Measurements from ENCODE around the gene CHAC1.

Gene CHAC1, protein sequence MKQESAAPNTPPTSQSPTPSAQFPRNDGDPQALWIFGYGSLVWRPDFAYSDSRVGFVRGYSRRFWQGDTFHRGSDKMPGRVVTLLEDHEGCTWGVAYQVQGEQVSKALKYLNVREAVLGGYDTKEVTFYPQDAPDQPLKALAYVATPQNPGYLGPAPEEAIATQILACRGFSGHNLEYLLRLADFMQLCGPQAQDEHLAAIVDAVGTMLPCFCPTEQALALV

DNA sequence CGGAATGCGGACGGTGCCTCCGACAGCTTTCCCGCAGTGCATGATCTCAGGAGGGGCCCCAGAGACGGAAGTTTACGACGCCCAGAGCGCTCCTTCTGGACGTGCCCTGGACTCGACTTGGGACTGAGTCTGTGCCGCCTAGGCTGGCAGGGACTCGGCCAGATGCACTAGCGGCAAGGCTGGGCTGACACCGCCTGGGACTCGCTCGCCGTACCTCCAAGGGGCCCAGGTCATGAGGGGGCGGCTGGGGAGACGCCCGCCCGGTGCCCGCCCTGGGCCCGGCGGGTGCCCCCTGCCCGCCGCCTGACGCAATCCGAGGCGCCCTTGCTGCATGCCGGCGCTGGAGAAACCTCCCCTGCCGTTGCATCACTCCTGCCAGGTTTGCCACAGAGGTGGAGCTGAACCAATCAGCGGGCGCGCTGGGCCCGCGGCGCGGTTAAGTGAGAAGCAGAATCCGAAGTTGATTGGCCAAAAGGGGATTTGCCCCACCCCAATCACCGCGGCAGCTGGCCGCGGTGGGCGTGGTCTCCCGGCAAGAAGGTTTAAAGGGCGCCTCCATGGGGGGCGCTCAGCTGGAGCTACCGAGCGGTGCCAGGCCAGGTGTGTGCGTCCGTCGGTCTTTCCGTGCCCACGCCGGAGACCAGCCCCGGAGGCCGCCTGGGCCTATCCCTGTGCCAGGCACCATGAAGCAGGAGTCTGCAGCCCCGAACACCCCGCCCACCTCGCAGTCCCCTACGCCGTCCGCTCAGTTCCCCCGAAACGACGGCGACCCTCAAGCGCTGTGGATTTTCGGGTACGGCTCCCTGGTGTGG lies at the start of gene CHAC1:
CHAC1 (plus strand) TSS at position 571 of the 812 bp plus-strand sequence; CDS start at position 684, 113 bp downstream.
- peak; percentile 95 for DNase-seq (ENCODE audit: low read depth in 2 of 2)

DNA sequence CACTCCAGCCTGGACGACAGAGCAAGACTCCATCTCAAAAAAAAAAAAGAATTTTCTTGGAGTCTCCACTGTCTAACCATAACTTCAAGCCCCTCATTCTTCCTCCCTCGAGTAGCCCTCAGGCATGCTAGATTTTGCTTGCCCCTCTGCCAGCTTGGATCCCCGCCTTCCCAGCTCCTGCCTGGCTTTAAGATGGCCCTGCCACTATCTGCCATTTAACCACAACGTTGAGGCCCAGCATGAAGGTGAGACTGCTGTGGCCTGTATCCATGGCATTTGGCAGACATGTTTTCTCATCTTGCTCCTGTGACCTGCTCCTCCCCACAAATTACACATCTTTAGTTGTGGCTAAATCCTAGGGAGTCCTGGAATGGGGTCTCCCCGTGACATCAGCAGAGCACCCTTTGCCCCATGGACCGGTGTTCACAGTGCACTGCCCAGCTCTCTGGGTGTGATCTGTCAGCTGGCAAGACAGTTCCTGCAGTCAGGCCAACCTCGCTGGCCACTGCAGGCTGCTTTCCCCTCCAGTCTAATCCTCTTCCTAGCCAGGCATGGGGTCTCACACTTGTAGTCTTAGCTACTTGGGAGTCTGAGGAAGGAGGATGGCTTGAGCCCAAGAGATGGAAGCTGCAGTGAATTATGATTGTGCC lies 48.6 kb upstream of the CHAC1 start:
- no peak for DNase-seq (ENCODE audit: low read depth in 2 of 2)

DNA sequence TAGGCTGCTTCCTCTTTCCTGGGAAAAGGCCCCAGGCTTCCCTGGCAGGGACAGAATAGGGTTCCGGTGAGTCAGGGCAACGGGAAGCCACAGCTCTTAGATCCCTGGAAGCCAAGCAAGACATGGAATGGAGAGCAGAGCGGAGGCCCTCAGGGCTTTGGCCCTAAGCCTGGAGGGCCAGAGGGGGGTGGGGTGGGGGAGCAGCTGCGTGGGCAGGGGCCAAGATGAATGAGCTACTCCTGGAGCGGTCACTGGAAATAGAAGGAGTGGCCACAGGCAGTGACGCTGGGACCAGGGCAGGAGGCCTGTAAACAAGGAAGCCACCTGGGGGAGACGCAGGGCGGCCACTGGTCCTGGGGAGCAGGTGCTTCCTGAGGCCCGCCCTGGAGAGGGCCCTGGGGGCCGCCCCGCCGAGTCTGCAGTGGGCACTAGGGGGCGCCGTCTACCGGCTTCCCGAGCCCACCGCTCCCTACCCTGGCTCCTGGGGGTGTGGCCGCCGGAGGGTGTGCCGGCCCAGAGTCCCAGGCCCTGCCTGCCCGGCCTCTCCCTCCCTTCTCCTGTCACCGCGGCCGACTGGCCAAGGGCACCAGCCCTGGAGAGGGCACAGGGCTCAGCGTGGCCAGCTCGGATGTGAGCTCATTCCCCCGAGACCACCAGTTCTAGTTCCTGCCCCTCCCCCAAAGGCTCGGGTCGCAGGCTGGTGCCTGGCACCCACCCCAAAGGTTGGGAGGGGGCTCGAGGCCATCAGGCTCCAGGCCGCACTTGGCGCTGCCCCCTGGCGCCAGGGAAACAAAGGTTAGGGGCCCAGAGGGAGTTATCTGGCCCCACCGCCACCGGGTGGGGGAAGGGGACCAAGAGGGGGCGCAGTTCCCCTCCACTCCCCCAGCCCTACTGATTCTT lies 46.9 kb upstream of the CHAC1 start:
- peak; percentile 41 to 68 for DNase-seq (ENCODE audit: low read depth in 2 of 2)

DNA sequence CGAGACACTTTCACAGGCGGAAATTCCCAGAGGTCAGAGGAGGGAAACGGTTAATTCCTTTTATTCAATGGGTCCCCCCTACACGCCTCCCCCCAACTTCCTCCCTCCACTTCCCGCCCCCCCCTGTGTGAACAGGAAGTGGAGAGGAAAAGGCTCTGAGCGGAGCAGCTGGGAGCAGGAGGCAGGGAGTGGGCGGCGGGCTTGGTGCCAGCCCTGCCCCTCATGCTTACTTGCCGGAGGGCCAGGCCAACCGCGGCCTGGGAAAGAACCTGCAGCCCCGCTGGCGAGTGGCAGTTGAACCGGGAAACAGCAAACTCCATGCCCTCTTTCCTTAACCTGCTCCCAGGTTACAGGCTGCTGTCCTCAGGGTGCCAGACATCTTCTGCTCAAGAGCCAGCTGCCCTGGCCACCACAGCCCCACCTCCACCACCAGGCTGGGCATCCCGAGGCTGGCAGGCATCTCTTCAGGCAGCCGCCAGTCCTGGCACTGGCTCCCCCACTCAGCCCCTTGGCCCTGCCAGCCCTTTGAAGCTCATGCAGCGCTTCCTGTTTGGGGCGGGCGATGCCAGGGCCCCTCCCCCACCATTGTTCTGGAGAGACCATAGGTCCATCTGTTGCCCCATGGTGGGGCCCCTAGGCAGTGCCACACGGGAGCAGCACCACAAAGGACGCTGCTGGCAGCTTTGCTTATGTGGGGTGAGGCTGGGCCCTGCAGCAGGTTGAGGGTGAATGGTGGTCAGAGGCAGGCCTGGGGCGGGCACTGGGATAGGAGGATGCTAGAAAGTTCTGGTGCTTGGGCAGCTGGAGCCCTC lies 46.1 kb upstream of the CHAC1 start:
- DNase-seq (ENCODE audit: low read depth in 2 of 2): peak in 1 of 2 donors; percentile 43

DNA sequence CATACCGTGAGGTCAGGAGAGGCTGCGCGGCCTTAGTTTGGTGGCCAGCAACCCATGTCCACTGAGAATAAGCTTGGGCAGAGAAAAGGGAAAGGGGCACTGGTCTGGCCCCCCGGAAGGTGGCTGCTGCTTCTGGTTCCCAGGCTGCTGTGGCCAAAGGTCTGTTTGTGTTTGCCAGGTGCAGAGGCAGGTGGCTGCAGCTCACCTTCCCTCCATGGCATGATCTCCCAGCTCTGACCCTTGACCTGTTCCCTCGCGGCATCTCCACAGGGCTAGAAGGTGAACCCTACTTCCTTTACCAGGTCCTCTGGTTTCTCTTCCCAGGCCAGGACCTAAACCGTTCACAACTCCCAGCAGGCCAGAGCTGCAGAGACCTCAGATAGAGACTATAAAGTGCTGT lies 45.2 kb upstream of the CHAC1 start:
- no peak for DNase-seq (ENCODE audit: low read depth in 2 of 2)

DNA sequence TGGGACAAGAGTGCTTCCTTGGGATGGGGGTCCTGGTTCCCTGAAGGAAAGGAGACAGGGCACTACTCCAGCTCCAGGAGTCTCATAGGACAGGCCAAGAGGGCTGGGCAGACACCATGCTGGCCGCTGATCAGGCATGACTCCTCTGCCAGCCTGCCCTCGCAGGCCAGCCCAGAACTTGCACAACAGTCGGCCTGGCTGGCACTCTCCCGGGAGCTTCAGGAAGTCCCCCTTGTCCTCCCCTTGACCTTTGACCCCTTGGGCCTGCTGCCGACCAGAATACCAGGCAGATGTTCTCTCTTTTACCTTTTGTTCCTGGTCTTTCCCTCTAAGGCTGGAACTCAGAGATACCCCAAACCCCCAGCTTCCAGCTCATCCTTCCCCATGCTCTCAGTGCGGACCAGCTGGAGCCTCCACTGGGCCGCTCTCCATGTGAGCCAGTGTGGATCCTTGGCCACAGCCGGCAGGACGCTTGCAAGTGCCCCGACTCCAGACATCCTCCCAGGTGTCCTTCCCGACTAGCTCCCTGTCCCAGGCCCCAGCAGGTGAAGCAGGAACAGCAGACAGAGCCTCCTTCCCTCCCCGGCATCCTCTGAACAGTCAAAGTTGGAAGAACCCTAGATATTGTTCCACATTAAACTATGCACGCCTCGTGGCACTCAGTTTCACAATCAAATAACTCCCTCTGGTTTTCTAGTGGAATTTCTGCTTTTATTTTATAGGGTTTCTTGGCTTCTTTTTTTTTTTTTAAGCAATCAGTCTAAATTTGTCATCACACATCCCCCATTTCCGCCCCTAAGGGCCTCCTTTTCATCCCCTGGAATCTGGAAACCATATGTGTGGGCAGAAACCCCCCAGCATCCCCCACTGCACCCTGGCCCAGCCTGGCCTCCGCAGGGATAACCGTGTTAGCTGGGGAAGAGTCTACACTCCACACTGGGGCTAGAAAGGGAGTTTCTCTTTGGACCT lies 43.3 kb upstream of the CHAC1 start:
- DNase-seq (ENCODE audit: low read depth in 2 of 2): no peak

DNA sequence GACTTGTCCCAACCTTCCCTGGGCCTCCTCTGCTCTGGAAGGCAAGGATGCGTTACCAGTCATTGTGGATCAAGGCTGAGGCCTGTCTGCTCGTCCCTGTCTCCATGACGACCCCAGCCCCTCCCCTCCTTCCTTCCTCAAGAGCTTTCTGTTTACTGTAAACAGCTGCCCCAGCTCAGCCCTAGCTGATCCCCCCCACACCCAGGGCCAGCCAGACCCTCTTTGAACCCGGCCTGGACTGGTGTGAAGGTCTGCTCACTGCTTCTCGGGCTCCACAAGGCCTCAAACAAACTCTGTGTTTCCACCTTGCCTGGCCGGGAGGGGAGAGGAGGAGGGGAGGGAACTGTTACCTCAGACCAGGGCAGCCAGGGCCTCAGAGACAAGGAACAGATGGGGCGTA lies 42.1 kb upstream of the CHAC1 start:
- no peak for DNase-seq (ENCODE audit: low read depth in 2 of 2)

DNA sequence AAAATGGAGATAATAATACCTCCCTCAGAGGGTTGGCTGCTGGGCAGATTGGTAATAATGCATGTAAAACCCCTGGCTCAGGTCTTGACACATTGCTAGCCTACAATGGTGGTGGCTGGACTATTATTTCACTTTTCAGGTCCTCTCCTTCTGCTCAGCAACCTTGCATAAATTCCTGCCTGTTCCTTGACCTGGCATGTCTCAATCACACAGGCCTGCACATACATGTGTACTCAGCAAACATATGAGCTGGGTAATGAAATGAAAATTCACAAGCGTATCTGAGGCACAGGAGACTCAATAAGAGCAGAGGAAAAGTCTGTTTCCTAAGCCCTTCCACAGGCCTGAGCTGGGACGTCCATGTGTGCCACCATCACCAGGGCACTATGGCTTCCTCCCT lies 41.6 kb upstream of the CHAC1 start:
- DNase-seq (ENCODE audit: low read depth in 2 of 2): no peak

DNA sequence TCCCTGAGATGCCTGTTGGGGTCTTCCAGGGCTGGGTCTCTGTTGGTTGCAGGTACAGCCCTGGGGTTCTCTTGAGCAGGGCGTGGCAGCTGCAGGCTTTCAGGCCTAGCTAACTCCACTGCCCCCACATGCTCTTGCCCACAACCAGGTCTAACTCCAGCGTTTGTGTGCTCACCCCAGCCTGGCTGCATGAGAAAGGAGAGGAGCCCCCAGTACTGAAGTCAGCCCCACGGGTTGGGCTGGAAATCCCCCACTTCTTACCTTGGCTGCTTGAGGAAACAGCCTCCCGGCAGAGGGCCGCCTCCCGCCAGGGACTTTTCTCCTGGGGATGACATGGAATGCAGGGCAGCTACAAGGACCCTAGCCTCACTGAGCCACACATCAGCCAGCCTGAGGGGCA lies 40.8 kb upstream of the CHAC1 start:
- DNase-seq (ENCODE audit: low read depth in 2 of 2): no peak

DNA sequence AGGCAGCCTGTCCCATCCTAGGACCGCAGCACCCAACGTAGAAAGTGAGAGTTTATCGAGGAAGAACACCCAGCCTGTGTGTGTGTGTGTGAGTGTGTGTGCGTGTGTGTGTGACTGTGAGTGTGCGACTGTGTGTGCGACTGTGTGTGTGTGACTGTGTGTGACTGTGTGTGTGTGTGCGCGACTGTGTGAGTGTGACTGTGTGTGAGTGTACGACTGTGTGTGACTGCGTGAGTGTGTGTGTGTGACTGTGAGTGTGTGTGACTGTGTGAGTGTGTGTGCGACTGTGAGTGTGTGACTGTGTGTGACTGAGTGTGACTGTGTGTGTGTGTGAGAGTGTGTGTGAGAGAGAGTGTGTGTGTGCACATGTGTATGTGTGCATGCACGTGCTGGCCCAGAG lies 39.3 kb upstream of the CHAC1 start:
- no peak for DNase-seq (ENCODE audit: low read depth in 2 of 2)

DNA sequence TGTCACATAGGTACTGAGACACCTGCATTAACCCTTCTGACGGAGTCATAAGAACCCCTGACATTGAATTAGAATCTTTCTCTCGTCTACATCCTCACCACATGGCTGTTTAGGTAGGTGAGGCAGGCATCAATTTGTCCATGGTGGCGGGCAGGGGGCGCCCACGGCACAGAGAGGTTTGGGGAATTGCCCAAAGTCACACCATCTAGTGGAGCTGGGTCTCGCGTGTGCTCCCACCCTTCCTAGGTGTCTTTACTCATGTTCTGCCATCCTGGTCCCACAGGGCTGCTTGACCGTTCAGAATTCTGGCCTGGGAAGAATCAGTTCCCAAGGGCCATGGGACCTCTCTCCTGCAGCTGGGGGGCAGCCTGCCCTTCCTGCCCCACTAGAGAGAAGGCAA lies 38.8 kb upstream of the CHAC1 start:
- no peak for DNase-seq (ENCODE audit: low read depth in 2 of 2)

DNA sequence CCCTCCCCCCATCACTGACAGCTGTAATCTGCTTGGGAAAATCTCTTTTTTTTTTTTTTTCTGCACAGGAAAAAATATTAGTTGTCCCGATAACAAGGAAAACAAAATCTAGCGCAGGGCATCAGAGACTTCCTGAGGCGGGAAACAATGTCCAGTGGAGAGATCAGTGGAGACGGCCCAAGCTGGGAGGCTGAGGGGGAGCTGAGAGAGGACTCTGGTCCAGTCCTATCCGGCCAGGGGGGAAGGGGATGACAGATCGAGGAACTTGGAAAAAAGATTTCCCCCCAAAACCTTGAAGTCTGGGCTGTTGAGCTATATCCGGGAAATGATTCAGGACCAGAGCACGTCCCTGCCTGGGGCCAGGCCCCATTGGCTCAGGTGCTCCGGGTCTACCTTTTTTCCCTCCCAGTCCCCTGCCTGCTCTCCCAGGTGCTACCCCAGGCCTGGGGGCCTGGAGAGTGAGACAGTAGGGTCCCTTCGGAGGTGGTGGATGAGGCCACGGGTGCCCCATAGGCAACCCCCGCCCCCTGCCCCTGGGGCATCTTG lies 38.1 kb upstream of the CHAC1 start:
- no peak for DNase-seq (ENCODE audit: low read depth in 2 of 2)

DNA sequence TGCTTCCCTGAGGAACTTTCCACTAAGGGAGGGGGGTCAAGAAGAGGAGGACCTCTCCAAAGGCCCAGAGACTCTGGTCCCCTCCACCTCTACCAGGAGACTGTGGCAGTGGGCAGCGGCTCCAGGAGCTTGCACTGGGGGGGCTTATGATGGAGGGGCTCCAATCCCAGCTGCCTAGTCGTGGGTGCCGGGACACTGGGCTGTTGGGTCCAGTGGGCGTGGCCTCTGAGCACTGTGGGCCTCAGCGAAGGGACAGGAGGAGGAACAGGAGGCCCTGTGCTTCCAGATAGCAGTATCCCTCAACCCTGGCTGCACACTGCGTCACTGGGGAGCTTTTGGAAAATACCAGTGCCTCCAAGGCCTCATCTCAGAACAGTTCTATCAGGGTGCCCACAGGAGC lies 37.6 kb upstream of the CHAC1 start:
- no peak for DNase-seq (ENCODE audit: low read depth in 2 of 2)

DNA sequence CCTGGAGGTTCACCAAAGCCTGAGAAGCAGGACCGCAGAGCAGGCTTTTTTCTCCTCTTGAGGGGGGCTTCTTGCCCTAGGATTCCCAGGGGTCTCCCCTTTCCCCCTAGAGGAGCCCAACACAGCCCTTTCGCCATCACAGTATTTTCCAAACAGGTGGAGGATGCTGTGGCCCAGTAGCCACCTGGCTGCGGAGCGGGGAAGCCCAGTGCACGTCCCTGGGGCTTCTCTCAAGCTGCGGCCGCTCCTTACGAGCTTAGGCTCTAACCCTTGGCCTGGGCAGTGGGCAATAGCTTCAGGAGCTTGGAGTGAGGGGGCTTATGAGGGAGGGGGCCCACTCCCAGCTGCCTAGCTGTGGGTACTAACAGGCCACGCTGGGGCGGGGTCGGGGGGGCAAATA lies 35.7 kb upstream of the CHAC1 start:
- DNase-seq (ENCODE audit: low read depth in 2 of 2): no peak

DNA sequence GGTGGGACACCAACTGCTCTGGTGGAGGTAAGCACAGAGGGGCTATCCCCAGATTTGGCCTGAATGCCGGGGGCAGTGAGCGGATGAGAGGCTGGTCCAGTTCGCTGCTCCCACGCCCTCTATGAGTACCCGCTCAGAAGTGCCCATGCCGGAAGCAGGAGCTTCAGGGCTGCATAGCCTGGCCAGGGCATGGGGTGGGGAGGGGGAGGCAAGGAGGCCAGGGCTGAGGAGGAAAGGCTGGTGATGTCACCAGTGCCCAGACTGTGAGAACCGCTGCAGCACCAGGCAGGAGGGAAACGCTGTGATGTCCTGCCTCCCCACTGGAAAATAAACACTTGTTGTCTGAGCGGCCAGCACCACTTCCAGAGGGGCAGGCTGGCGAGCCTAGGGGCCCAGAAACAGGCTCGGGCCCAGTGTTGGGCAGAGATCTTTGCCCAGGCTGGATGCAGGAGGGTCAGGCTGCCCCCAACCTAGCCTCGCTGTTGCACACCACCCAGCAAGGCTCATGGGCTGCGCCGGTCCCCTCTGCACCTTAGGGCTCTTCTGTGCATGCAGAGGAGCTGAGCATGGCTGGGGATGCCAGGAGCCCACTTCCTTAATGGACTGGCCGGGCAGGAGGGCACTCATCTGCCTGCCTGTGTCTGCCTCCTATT lies 35.0 kb upstream of the CHAC1 start:
- DNase-seq (ENCODE audit: low read depth in 2 of 2): no peak

DNA sequence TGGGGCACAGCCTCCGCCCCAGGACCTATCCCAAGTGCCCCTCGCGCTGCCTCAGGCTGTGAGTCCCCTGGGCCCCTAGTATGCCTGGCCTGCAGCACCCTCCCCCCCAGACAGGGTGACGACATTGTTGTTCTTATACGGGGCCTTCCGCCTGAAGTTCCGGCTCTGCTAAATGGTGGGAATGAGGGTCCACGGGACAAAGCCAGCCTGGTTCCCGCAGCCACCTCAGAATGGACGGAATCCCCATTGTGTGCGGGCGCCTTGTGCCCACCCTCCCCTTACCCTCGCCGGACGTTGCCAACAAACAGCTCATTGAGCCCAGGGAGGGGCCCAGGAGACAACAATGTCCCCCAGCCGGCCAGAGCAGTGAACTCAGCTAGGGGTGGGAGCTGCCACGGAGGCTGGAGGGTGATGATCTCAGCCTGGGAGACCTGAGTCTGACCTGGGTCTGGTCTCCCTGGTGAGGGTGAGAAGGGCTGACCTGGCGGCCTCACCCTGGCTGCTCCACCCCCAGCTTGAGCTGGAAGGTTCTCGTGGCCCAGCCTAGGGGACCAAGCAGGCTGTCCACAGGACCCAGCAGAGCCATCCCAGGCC lies 34.4 kb upstream of the CHAC1 start:
- no peak for DNase-seq (ENCODE audit: low read depth in 2 of 2)

DNA sequence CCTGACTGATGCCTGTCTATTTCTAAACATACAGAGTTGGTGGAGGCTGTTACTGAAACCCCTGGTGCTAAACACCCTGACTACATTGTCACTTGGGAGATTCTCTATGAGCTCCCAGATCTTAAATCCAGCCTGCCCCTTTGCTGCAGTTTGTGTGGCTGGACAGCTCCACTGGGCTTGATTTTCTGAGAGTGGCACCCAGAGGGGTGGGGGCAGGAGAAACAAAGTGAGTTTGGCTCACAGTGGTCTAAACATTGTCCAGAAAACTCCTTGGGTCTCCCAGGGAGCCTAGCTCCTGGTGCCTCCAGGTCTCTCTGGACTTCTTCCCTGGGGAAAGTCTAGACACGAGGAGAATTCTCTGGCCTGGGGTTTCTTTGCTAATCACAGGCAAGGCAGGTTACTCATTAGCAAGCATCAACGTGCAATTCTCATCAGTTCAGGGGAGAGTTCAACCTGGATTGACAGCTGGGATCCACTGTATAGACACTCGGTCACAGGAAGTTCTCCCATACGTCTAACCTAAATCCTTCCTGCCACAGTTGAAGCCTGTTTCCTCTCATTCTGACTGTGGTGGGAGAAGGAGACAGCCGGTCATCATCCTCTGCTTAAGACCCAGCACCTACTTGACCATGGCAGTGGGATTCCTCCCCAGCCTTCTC lies 31.2 kb upstream of the CHAC1 start:
- no peak for DNase-seq (ENCODE audit: low read depth in 2 of 2)

DNA sequence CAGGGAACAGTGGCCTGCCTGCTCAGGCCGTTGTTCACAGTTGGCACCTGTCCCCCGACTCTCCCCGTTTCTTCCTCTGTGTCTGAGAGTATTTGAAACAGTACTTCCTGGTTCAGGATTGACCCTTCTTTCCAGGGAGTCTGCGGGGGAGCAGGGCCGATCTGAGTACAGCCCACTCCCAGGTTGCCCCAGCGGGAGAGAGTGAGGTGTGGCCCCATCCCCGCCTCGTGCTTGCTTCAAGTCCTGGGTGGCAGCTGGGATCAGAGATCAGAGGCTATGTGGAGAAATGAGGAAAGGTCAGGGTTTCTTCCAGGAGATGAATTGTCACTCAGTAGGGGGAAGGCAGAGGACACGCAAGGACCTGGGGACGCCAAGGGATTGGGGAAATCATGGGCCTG lies 30.7 kb upstream of the CHAC1 start:
- DNase-seq (ENCODE audit: low read depth in 2 of 2): no peak

Data from stimulated activated CD8-positive, alpha-beta memory T cell treated with anti-CD3 and anti-CD28 coated beads, Interleukin-7, amount 100 ng/mL, for 4 hours (primary cell).